MCF 10A (cell line): ENCODE measurements around the gene RPS6KA2. TPM values are rescaled to one million over a fixed set of nuclear protein-coding genes. Genes with fewer than 3 reads are reported as not detected.
"Not testable (repeated sequence)": the region's sequence is repeated elsewhere in the genome, so short reads cannot be mapped to it uniquely, and the experiment has no call there.

Experiments used
- BruUV-seq: library from RNA; stranded (reverse); fragments of 400-500 nt; replicated peaks from 2 replicates; lab custom pipeline; 2021; lab: Mats Ljungman, UMichigan
- CTCF ChIA-PET: fragments of 300-600 bp; sonication (Branson Sonifier 250); formaldehyde crosslinking; extraction: SDS; loops from one replicate; lab custom pipeline; 2021; ENCODE audit warnings: antibody characterized with exemption, inconsistent platforms; lab: Yijun Ruan, JAX
- POLR2A ChIA-PET: fragments of 300-600, 350-650 bp; sonication (Branson Sonifier 250); formaldehyde crosslinking; extraction: SDS; loops from one replicate; lab custom pipeline; 2020; ENCODE audit warnings: antibody characterized with exemption, inconsistent platforms; lab: Yijun Ruan, JAX
- DNase-seq: peaks from one replicate; pipeline ENCODE4 v3.0.0-alpha.2; 2018; ENCODE audit not compliant: unreplicated experiment
- H3K27ac Mint-ChIP-seq: one replicate; pipeline ENCODE4 v1.8.0; 2022; ENCODE audit warnings: mild to moderate bottlenecking, low read depth, mixed read lengths; ENCODE audit not compliant: unreplicated experiment
- H3K27me3 Mint-ChIP-seq: one replicate; pipeline ENCODE4 v1.8.0; 2022; ENCODE audit warnings: mixed read lengths; ENCODE audit not compliant: insufficient read depth, unreplicated experiment
- H3K36me3 Mint-ChIP-seq: one replicate; pipeline ENCODE4 v1.8.0; 2022; ENCODE audit warnings: mild to moderate bottlenecking, moderate library complexity, mixed read lengths; ENCODE audit not compliant: insufficient read depth, unreplicated experiment
- H3K4me1 Mint-ChIP-seq: one replicate; pipeline ENCODE4 v1.8.0; 2022; ENCODE audit warnings: mixed read lengths; ENCODE audit not compliant: insufficient read depth, unreplicated experiment
- H3K4me3 Mint-ChIP-seq: one replicate; pipeline ENCODE4 v1.8.0; 2022; ENCODE audit warnings: mild to moderate bottlenecking, moderate library complexity, mixed read lengths; ENCODE audit not compliant: unreplicated experiment
- H3K9me3 Mint-ChIP-seq: one replicate; pipeline ENCODE4 v1.8.0; 2022; ENCODE audit warnings: mixed read lengths; ENCODE audit not compliant: unreplicated experiment
- intact Hi-C: fragments of 100-400 bp; cut with micrococcal nuclease; formaldehyde crosslinking; loops from 2 replicates; pipeline ENCODE4 v1.14.1; 2022
- total RNA-seq: library from RNA; stranded (reverse); gene quantifications from 2 replicates; pipeline ENCODE4 v1.2.3, GENCODE V29; 2022
- TF ChIP-seq, protein P1 (sequence below): fragments of 200-600 bp; IDR thresholded peaks from one replicate; pipeline ENCODE4 v1.8.0; 2022; ENCODE audit warnings: antibody characterized with exemption, mild to moderate bottlenecking; ENCODE audit not compliant: unreplicated experiment

Gene RPS6KA2
- total RNA-seq, 1 experiment from 2014 or later, result 126 TPM

DNA sequence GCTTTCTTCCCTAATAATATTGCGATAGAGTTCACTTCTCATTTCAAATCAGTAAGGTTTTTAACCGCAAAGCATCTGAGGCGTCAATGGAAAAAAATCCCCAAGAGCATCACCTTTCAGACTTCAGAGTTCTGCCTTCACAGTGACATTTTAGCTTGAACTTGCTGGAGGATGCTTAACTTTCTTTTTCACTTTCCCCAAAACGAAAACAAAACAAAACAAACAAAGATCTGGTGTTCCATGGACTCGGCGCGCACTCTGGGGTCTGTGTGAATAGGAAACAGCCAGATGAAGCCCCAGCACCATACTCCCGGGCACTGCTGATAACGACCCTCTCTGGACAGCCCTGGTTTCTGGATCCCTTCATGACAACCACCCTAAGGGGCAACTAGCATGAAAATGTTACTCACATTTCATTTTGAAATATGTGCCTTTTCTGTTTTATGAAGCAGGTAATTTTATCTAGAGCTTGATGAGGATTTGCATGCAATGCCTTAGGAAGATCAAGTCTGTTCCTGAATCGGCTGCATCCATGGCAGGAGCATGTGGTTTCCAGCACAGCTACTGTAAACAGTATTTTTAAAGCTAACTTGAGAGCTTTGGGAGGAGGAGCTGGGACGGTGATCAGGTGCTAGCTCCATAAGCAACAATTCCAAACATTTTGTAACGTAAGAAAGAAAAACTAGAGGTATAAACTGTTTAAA is 85.0 kb downstream of the RPS6KA2 start:
- peaks cover 28% of the 10 kb centered on the region for H3K4me1 Mint-ChIP-seq
- no peaks in the 10 kb centered on the region for H3K27me3 Mint-ChIP-seq
- intact Hi-C loops, result no loop called here
- BruUV-seq, result no TSS peak
- no peak overlapping the region for H3K4me3 Mint-ChIP-seq
- no peak for DNase-seq
- no peaks in the 10 kb centered on the region for H3K9me3 Mint-ChIP-seq
- peaks cover 60% of the 10 kb centered on the region for H3K36me3 Mint-ChIP-seq
- POLR2A ChIA-PET, result interaction anchor here (1.1 to 3.1 kb wide), 3 partner anchors 15 to 85 kb away, joined by 3 to 12 read pairs (median 4); partner anchors contain the start of gene RPS6KA2
- peak overlapping the region; percentile 23 for H3K27ac Mint-ChIP-seq
- CTCF ChIA-PET, result interaction anchor here (0.5 to 0.7 kb wide), 2 partner anchors 199 to 1101 kb away, joined by 3 read pairs; no protein-coding TSS in a partner anchor
- TF ChIP-seq, protein P1, sequence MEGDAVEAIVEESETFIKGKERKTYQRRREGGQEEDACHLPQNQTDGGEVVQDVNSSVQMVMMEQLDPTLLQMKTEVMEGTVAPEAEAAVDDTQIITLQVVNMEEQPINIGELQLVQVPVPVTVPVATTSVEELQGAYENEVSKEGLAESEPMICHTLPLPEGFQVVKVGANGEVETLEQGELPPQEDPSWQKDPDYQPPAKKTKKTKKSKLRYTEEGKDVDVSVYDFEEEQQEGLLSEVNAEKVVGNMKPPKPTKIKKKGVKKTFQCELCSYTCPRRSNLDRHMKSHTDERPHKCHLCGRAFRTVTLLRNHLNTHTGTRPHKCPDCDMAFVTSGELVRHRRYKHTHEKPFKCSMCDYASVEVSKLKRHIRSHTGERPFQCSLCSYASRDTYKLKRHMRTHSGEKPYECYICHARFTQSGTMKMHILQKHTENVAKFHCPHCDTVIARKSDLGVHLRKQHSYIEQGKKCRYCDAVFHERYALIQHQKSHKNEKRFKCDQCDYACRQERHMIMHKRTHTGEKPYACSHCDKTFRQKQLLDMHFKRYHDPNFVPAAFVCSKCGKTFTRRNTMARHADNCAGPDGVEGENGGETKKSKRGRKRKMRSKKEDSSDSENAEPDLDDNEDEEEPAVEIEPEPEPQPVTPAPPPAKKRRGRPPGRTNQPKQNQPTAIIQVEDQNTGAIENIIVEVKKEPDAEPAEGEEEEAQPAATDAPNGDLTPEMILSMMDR, result no peak

DNA sequence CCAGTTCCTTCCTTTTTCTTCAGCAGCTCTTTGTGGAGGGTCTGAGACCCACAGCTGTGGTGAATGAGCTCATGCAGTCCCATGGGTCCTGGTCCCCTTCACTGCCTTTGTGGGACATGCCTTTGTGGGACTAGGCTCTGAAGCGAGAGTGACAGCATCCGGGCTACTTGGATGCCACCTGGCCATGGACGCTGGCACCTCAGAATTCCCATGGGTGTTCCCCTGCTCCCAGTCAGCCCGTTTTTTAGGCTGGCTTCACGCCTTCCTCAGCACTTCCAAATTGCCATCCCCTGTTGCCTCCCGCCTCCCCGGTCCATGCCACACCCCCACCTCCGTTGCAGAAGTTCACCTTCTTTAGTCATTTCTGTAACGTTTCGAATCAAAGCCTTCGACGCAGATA is 85.7 kb downstream of the RPS6KA2 start:
- Mint-ChIP-seq H3K4me1 (peaks cover 28% of the 10 kb centered on the region), H3K27me3 (no peaks in the 10 kb centered on the region), H3K4me3 (no peak overlapping the region), H3K36me3 (peaks cover 58% of the 10 kb centered on the region), H3K9me3 (no peaks in the 10 kb centered on the region), H3K27ac (no peak overlapping the region)
- CTCF ChIA-PET, result interaction anchor here (0.5 kb wide), 1 partner anchor 198 kb away, joined by 3 read pairs; no protein-coding TSS in a partner anchor
- no TSS peak for BruUV-seq
- DNase-seq, result no peak
- POLR2A ChIA-PET, result interaction anchor here (1.0 to 3.1 kb wide), 4 partner anchors 15 to 86 kb away, joined by 3 to 12 read pairs (median 4); partner anchors contain the start of gene RPS6KA2
- TF ChIP-seq, protein P1, result no peak
- intact Hi-C loops, result no loop called here

DNA sequence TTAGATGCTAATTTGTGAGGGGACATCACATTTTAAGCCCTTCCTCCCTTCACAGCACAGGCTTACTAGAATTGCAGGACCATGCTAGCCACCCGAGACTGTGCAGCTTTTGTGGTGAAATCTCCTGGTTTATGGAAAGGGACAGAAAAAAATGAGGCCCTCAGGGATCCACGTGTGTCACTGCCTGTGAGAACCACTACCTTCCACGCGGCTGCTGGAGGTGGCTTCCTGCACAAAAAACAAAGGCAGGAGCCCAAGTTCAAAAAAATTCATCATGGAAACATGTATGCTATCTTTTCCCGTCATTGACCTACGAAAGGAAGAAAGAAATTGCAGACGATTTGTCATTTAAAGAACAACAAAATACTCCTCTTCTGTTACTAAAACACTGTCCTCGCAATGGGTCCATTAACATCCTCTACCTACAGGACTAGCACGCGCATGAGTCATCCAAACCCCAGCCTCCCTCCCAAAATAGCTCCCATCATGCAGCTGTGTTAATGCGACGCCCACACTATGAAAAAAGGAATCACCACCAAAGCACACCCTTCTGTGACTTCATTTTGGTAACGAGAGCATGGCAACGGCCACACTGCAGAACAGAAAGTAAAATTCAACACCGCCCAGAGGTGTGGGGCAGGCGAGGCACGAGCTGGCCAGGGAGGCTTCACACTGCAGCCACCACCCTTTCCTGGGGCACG is 86.3 kb downstream of the RPS6KA2 start:
- Mint-ChIP-seq H3K4me3 (no peak overlapping the region), H3K4me1 (peaks cover 28% of the 10 kb centered on the region), H3K36me3 (peaks cover 58% of the 10 kb centered on the region), H3K27me3 (no peaks in the 10 kb centered on the region), H3K9me3 (no peaks in the 10 kb centered on the region), H3K27ac (peak overlapping the region; percentile 16)
- CTCF ChIA-PET, result no interaction called here
- POLR2A ChIA-PET, result interaction anchor here (1.0 to 3.1 kb wide), 3 partner anchors 59 to 86 kb away, joined by 3 to 12 read pairs (median 4); partner anchors contain the start of gene RPS6KA2
- BruUV-seq, result no TSS peak
- TF ChIP-seq, protein P1, result no peak
- intact Hi-C loops, result no loop called here
- peak; percentile 56 for DNase-seq

DNA sequence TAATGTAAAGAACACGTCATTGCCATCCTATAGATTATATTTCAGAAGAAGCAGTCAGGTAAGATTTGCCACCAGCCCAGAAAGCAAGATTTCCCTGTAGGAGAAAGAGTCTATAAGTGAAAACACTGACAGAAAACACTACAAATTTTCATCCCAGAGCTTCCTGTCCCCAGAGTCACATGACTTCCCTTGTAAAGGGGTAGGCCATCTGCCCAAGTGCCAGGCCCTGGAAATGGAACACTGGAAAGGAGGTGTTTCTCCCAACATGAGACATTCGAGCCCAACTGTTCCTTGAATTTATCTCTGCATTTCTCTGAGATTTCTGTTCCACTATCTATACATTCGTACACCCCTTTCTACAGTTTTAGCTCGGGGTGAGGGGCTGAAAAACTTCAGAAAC is 87.5 kb downstream of the RPS6KA2 start:
- no TSS peak for BruUV-seq
- H3K4me1 Mint-ChIP-seq, result peaks cover 28% of the 10 kb centered on the region
- H3K4me3 Mint-ChIP-seq, result no peak overlapping the region
- H3K27me3 Mint-ChIP-seq, result no peaks in the 10 kb centered on the region
- H3K27ac Mint-ChIP-seq, result no peak overlapping the region
- CTCF ChIA-PET, result no interaction called here
- TF ChIP-seq, protein P1, result no peak
- no peaks in the 10 kb centered on the region for H3K9me3 Mint-ChIP-seq
- POLR2A ChIA-PET, result interaction anchor here (3.1 kb wide), 1 partner anchor 88 kb away, joined by 12 read pairs; the partner anchor contains the start of gene RPS6KA2
- DNase-seq, result no peak
- H3K36me3 Mint-ChIP-seq, result peaks cover 58% of the 10 kb centered on the region
- intact Hi-C loops, result no loop called here

DNA sequence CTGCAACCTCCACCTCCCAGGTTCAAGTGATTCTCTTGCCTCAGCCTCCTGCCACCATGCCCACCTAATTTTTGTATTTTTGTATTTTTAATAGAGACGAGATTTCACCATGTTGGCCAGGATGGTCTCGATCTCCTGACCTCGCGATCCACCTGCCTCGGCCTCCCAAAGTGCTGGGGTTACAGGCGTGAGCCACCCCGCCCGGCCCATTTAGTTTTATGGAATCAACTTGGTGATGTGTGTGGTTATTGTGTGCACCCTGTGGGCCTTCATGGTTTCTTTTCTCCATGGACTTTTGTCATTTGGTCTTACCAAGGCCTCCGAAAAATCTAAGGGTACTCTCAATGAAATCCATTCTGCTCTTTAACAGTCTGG is 88.1 kb downstream of the RPS6KA2 start:
- H3K27ac Mint-ChIP-seq, H3K9me3 Mint-ChIP-seq, CTCF ChIA-PET, POLR2A ChIA-PET, DNase-seq, H3K4me3 Mint-ChIP-seq, BruUV-seq, H3K27me3 Mint-ChIP-seq, intact Hi-C loops: not testable (repeated sequence)
- H3K36me3 Mint-ChIP-seq, result peaks cover 58% of the 10 kb centered on the region
- peaks cover 28% of the 10 kb centered on the region for H3K4me1 Mint-ChIP-seq
